Left lung (tissue), 10 donors: ENCODE results near the gene TYMP. TPM values are rescaled to one million over a fixed set of nuclear protein-coding genes. Genes with fewer than 3 reads are reported as not detected.

ENCODE experiments used
- ATAC-seq: fragments of 200-7000 bp; cut with Tn5 transposase; one replicate; pipeline ENCODE4 v1.9.1; 2020; ENCODE audit warnings: moderate library complexity
- DNase-seq, 4 donors: peaks; one replicate each; pipeline ENCODE4 v3.0.0-alpha.2; 2013 to 2020
- H3K27ac ChIP-seq, 2 donors: fragments of 200-600 bp; sonication (generic) in 1 of 2; one replicate each; pipeline versions ENCODE4 v1.5.0 to v1.8.0; 2020 to 2021
- H3K27me3 ChIP-seq, 2 donors: fragments of 200-600 bp; sonication (generic) in 1 of 2; one replicate each; pipeline versions ENCODE4 v1.5.0 to v1.8.0; 2020 to 2021
- H3K36me3 ChIP-seq, 2 donors: fragments of 200-600 bp; sonication (generic) in 1 of 2; one replicate each; pipeline versions ENCODE4 v1.5.0 to v1.8.0; 2020 to 2021
- H3K4me1 ChIP-seq, 2 donors: fragments of 200-600 bp; one replicate each; pipeline ENCODE4 v1.8.0; 2021
- H3K4me3 ChIP-seq, 2 donors: fragments of 200-600 bp; sonication (generic) in 1 of 2; one replicate each; pipeline versions ENCODE4 v1.5.0 to v1.8.0; 2020 to 2021; ENCODE audit warnings: mild to moderate bottlenecking in 1 of 2
- H3K9me3 ChIP-seq, 2 donors: fragments of 200-600 bp; sonication (generic) in 1 of 2; one replicate each; pipeline versions ENCODE4 v1.5.0 to v1.8.0; 2020 to 2021
- CTCF ChIP-seq, 2 donors: fragments of 200-600 bp; sonication (generic) in 1 of 2; IDR thresholded peaks; one replicate each; pipeline versions ENCODE4 v1.5.0 to v1.8.0; 2021; ENCODE audit warnings: antibody characterized with exemption in 2 of 2
- intact Hi-C, 2 donors: fragments of 100-400 bp; cut with DNase I; formaldehyde crosslinking; loops; one replicate each; pipeline versions ENCODE4 v1.11.2 to v1.14.2; 2022
- polyA plus RNA-seq, 6 donors: library from polyadenylated mRNA; unstranded; fragments of 120-200 nt; gene quantifications; one replicate each; pipeline ENCODE4 v1.2.1, GENCODE V29; 2013; ENCODE audit not compliant: insufficient read length in 6 of 6
- total RNA-seq, 2 donors: library from RNA; stranded (reverse); fragmentation: NEBNext Ultra II Directional; extraction: Animal tissue kit (Norgen Biotek cat#: 25700); gene quantifications; one replicate each; pipeline ENCODE4 v1.2.1, GENCODE V29; 2021
- donor health status: DM: no; HTN: yes; CAD: no.
- donor health status: DM: no; HTN: no; CAD: no.

TYMP gene
- total and polyA plus RNA-seq, 8 donors, result 2.6 to 256 (median 3.7) TPM

- no peak for TF ChIP-seq CTCF (IDR thresholded peaks at IDR 0.05)
- Histone ChIP-seq H3K27ac (no peak overlapping the region), H3K36me3 (peaks cover 0 to 58% of the 10 kb centered on the region in 2 donors), H3K9me3 (no peaks in the 10 kb centered on the region), H3K4me3 (no peak overlapping the region), H3K27me3 (peaks cover 0 to 5% of the 10 kb centered on the region in 2 donors), H3K4me1 (peaks cover 5 to 8% of the 10 kb centered on the region in 2 donors)
- no peak for ATAC-seq
- intact Hi-C loops, result no loop called here
- DNase-seq, result no peak
Measured at GRCh38 chr22:50573491-50574382, 43.9 kb upstream of the TYMP start.

- Histone ChIP-seq H3K4me1 (peaks cover 0 to under 1% of the 10 kb centered on the region in 2 donors), H3K27me3 (peaks cover 0 to under 1% of the 10 kb centered on the region in 2 donors), H3K27ac (no peak overlapping the region), H3K9me3 (no peaks in the 10 kb centered on the region), H3K4me3 (no peak overlapping the region), H3K36me3 (peaks cover 0 to 62% of the 10 kb centered on the region in 2 donors)
- intact Hi-C loops, result no loop called here
- ATAC-seq (no peak), DNase-seq (no peak)
- no peak for TF ChIP-seq CTCF (IDR thresholded peaks at IDR 0.05)
Measured at GRCh38 chr22:50572965-50573364, 43.2 kb upstream of the TYMP start.

GRCh38 chr22:50571264-50572175 is 41.7 kb upstream of the TYMP start:
- Histone ChIP-seq H3K27me3 (no peaks in the 10 kb centered on the region), H3K36me3 (peaks cover 0 to 63% of the 10 kb centered on the region in 2 donors), H3K4me1 (no peaks in the 10 kb centered on the region), H3K27ac (no peak overlapping the region), H3K4me3 (no peak overlapping the region), H3K9me3 (no peaks in the 10 kb centered on the region)
- DNase-seq (no peak), ATAC-seq (no peak)
- TF ChIP-seq CTCF (IDR thresholded peaks at IDR 0.05), result no peak
- intact Hi-C loops, result no loop called here

GRCh38 chr22:50570861-50571260 is 41.0 kb upstream of the TYMP start:
- no peaks in the 10 kb centered on the region for H3K27me3 ChIP-seq
- intact Hi-C loops, result no loop called here
- peaks cover 0 to 63% of the 10 kb centered on the region in 2 donors for H3K36me3 ChIP-seq
- H3K27ac ChIP-seq, result no peak overlapping the region
- H3K4me3 ChIP-seq, result no peak overlapping the region
- no peak for DNase-seq
- no peaks in the 10 kb centered on the region for H3K9me3 ChIP-seq
- no peak for ATAC-seq
- no peaks in the 10 kb centered on the region for H3K4me1 ChIP-seq
- no peak for TF ChIP-seq CTCF (IDR thresholded peaks at IDR 0.05)
